Sigmoid colon (tissue), 4 donors: ENCODE results near the gene HSPE1.

Experiments used
- CTCF ChIP-seq, 4 experiments: fragments of 450-650 bp in 3 of 4; fragments of 200-600 bp in 1 of 4; IDR thresholded peaks; one replicate each; pipeline ENCODE4 v1.5.1; 2016 to 2019; ENCODE audit warnings: antibody characterized with exemption in 4 of 4, mild to moderate bottlenecking in 3 of 4, moderate library complexity in 2 of 4
- EP300 ChIP-seq, 4 donors: sonication (generic); formaldehyde crosslinking; IDR thresholded peaks; one replicate each; pipeline ENCODE4 v1.6.1; 2017; ENCODE audit warnings: antibody characterized with exemption in 4 of 4
- POLR2A ChIP-seq, 2 donors: fragments of 450-650 bp; IDR thresholded peaks; one replicate each; pipeline ENCODE4 v1.6.1; 2016; ENCODE audit warnings: antibody characterized with exemption in 2 of 2, mild to moderate bottlenecking in 2 of 2, moderate library complexity in 2 of 2

- TF ChIP-seq POLR2A (IDR thresholded peaks at IDR 0.05) = no peak
- no peak for TF ChIP-seq CTCF (IDR thresholded peaks at IDR 0.05)
- TF ChIP-seq EP300 (IDR thresholded peaks at IDR 0.05) = no peak
Observed at GRCh38 chr2:197477797-197478196, 22.4 kb upstream of the HSPE1 start.
